ENCODE data around the gene SH2D3C.

DNA sequence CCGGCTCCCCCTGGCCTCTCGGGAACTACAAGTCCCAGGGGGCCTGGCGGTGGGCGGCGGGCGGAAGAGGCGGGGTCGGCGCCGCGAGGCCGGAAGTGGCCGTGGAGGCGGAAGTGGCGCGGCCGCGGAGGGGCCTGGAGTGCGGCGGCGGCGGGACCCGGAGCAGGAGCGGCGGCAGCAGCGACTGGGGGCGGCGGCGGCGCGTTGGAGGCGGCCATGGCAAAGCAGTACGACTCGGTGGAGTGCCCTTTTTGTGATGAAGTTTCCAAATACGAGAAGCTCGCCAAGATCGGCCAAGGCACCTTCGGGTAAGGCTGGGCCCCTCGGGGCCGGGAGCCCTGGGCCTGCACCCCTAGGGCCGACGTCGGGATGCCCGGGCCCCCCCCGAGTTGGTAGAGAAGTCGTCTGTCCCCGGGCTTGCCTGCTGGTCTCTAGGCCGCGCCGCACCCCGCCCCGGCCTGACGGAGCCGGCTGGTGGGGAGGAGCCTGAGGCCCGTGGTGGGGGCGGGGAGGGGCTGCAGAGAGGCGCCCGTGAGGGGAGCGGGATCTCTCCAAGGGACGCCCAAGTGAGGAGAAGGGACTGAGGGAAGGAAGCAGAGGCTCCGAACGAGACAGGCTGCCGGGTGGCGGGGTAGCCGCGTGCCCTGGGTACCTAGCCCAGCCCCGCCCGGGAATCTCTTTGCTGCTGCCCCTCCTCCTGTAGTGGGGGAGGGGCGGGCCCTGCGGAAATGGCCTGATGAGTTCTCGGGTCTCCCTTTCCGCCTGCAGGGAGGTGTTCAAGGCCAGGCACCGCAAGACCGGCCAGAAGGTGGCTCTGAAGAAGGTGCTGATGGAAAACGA, 7.7 kb upstream of the SH2D3C start, which contains the start of gene CDK9:
- TF ChIP-seq POLR2A (IDR thresholded peaks at IDR 0.05) (peak; percentile 75), EP300 (IDR thresholded peaks at IDR 0.05) (no peak)
- TF ChIP-seq, protein P1, sequence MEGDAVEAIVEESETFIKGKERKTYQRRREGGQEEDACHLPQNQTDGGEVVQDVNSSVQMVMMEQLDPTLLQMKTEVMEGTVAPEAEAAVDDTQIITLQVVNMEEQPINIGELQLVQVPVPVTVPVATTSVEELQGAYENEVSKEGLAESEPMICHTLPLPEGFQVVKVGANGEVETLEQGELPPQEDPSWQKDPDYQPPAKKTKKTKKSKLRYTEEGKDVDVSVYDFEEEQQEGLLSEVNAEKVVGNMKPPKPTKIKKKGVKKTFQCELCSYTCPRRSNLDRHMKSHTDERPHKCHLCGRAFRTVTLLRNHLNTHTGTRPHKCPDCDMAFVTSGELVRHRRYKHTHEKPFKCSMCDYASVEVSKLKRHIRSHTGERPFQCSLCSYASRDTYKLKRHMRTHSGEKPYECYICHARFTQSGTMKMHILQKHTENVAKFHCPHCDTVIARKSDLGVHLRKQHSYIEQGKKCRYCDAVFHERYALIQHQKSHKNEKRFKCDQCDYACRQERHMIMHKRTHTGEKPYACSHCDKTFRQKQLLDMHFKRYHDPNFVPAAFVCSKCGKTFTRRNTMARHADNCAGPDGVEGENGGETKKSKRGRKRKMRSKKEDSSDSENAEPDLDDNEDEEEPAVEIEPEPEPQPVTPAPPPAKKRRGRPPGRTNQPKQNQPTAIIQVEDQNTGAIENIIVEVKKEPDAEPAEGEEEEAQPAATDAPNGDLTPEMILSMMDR (IDR thresholded peaks at IDR 0.05), result peak in 1 of 3 donors; percentile 26
